HG02981 (cell line): ENCODE measurements around the gene KRTAP9-6.
"Not testable (repeated sequence)": the region's sequence is repeated elsewhere in the genome, so short reads cannot be mapped to it uniquely, and the experiment has no call there.

Experiments used
- ATAC-seq: cut with Tn5 transposase; IDR thresholded peaks from one replicate; pipeline ENCODE4 v1.9.1; 2021; ENCODE audit warnings: mild to moderate bottlenecking, moderate library complexity; ENCODE audit not compliant: unreplicated experiment

KRTAP9-6 gene

GRCh38 chr17:41267711-41268110 is 2.5 kb downstream of the KRTAP9-6 start:
- no peak for ATAC-seq

- ATAC-seq: not testable (repeated sequence)
These were observed 6.1 kb downstream of the KRTAP9-6 start for GRCh38 chr17:41271323-41271722.

- no peak for ATAC-seq
These were observed 6.7 kb downstream of the KRTAP9-6 start for GRCh38 chr17:41271858-41272257.

- not testable (repeated sequence) for ATAC-seq
These were observed 10.5 kb downstream of the KRTAP9-6 start, which contains the start of gene KRTAP9-7 for GRCh38 chr17:41275648-41276190. TSS of gene KRTAP9-7 (plus strand) at chr17:41275698. CDS start at chr17:41275698, 0 bp downstream.

GRCh38 chr17:41278176-41278955 is 13.2 kb downstream of the KRTAP9-6 start:
- ATAC-seq: no peak

- ATAC-seq: no peak
These were observed 18.9 kb downstream of the KRTAP9-6 start for GRCh38 chr17:41284043-41284442.

- no peak for ATAC-seq
These were observed 19.4 kb downstream of the KRTAP9-6 start for GRCh38 chr17:41284546-41284945.

GRCh38 chr17:41287050-41287449 is 21.9 kb downstream of the KRTAP9-6 start:
- ATAC-seq: no peak

- ATAC-seq: no peak
These were observed 28.8 kb downstream of the KRTAP9-6 start for GRCh38 chr17:41294016-41294415.

GRCh38 chr17:41296846-41297245 is 31.7 kb downstream of the KRTAP9-6 start:
- ATAC-seq: no peak

GRCh38 chr17:41298458-41299135 is 33.4 kb downstream of the KRTAP9-6 start:
- no peak for ATAC-seq

GRCh38 chr17:41301204-41301790 is 36.1 kb downstream of the KRTAP9-6 start:
- ATAC-seq: no peak

- no peak for ATAC-seq
These were observed 37.0 kb downstream of the KRTAP9-6 start, which contains the start of gene KRTAP29-1 for GRCh38 chr17:41301916-41302901. TSS of gene KRTAP29-1 (minus strand) at chr17:41302851. CDS start at chr17:41302851, 0 bp downstream.

- no peak for ATAC-seq
These were observed 37.8 kb downstream of the KRTAP9-6 start for GRCh38 chr17:41302981-41303380.

- ATAC-seq: no peak
These were observed 38.9 kb downstream of the KRTAP9-6 start for GRCh38 chr17:41304091-41304490.

GRCh38 chr17:41307647-41308046 is 42.5 kb downstream of the KRTAP9-6 start:
- ATAC-seq: no peak

- ATAC-seq: no peak
These were observed 43.2 kb downstream of the KRTAP9-6 start for GRCh38 chr17:41308251-41308917.

- no peak for ATAC-seq
These were observed 43.8 kb downstream of the KRTAP9-6 start, which contains the start of gene KRTAP16-1 for GRCh38 chr17:41308918-41309359. TSS of gene KRTAP16-1 (minus strand) at chr17:41309309. CDS start at chr17:41309253, 56 bp downstream.

GRCh38 chr17:41311111-41311510 is 45.9 kb downstream of the KRTAP9-6 start:
- no peak for ATAC-seq
